22Rv1 (cell line): ENCODE results near the gene TSC1.

ENCODE experiments used
- H3K27ac ChIP-seq: fragments of 450-650 bp; 2 replicates; pipeline ENCODE4 v1.5.1; 2017
- ZFX ChIP-seq: fragments of 450-650 bp; IDR thresholded peaks from 2 replicates; pipeline ENCODE4 v1.6.1; 2017; ENCODE audit warnings: antibody characterized with exemption, borderline replicate concordance
- TF ChIP-seq, protein P1 (sequence below): fragments of 450-650 bp; IDR thresholded peaks from 2 replicates; pipeline ENCODE4 v1.5.1; 2017; ENCODE audit warnings: mild to moderate bottlenecking

The TSC1 gene

DNA sequence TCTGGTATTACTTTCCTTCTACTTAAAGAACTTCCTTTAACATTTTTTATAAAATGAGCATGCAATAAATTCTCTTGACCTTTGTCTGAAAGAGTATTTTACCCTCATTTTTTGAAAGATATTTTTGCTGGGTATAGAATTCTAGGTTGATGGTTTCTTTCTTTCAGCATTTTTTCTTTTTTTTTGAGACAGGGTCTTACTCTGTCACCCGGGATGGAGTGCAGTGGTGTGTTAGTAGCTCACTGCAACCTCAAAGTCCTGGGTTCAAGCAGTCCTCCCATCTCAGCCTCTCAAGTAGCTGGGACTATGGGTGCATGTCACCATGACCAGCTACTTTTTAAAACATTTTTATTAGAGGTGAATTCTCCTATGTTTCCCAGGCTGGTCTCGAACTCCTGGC, 10.7 kb upstream of the TSC1 start:
- no peak overlapping the region for H3K27ac ChIP-seq
- no peak for TF ChIP-seq ZFX
- TF ChIP-seq, protein P1, sequence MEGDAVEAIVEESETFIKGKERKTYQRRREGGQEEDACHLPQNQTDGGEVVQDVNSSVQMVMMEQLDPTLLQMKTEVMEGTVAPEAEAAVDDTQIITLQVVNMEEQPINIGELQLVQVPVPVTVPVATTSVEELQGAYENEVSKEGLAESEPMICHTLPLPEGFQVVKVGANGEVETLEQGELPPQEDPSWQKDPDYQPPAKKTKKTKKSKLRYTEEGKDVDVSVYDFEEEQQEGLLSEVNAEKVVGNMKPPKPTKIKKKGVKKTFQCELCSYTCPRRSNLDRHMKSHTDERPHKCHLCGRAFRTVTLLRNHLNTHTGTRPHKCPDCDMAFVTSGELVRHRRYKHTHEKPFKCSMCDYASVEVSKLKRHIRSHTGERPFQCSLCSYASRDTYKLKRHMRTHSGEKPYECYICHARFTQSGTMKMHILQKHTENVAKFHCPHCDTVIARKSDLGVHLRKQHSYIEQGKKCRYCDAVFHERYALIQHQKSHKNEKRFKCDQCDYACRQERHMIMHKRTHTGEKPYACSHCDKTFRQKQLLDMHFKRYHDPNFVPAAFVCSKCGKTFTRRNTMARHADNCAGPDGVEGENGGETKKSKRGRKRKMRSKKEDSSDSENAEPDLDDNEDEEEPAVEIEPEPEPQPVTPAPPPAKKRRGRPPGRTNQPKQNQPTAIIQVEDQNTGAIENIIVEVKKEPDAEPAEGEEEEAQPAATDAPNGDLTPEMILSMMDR: no peak

DNA sequence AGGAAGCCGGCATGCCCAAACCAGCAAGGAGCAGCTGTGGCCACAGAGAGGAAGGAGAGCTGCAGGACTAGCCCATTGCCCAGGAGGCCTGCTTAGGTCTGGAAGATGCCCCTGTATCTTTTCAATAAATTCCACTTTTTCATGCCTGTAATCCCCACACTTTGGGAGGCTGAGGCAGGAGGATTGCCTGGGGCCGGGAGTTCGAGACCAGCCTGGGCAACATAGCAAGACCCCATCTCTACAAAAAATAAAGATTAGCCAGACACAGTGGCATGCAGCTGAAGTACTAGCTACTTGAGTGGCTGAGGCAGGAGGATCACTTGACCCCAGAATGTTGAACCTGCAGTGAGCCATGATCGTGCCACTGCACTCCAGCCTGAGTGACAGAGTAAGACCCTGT, 5.3 kb upstream of the TSC1 start:
- no peak overlapping the region for H3K27ac ChIP-seq
- TF ChIP-seq, protein P1: no peak
- no peak for TF ChIP-seq ZFX

DNA sequence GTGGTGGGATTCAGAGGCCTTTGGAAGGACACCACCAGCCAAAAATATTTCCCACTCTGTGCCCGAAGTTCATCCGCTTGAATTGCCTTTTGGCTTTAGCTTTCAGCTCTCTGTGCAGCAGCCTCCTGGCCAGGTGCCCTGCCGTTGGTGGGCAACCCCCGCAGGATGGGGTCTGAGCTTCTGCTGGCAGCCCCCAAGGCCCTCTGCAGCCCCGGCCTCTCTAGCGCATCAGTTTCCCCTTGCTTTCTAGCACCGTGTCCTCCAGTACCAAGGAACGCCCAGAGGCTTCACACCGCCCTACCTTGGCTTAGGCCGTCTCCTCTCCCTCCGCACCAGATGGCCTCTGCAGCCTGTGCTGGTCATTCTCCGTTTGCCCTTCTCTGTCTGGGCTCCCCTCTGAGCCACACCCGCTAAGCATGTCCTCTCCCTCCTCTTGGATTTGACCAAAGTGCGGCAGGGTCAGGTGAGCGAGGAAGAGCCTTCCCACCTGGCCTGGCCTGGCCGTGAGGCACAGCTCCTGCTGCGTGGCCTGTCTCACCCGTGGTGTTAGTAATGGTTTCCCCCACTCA, 4.2 kb upstream of the TSC1 start:
- no peak overlapping the region for H3K27ac ChIP-seq
- TF ChIP-seq, protein P1: no peak
- no peak for TF ChIP-seq ZFX

DNA sequence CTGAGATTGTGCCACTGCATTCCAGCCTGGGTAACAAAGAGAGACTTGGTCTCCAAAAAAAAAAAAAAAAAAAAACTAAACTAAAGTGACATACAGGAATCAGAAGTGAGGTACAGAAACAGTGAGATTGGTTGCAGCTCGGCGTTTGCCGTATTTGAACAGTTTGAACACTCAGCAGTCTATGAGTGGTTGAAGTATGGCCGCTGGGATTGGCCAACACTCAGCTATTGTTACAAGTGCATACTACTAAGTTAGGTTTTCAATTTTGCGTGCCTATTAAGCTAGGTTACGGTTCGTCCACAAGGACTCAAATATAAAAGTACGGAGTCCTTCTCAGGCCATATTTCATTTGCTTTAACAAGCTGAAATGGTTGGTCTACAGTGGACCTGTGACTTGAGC, 3.3 kb upstream of the TSC1 start:
- TF ChIP-seq, protein P1: no peak
- no peak for TF ChIP-seq ZFX
- no peak overlapping the region for H3K27ac ChIP-seq

DNA sequence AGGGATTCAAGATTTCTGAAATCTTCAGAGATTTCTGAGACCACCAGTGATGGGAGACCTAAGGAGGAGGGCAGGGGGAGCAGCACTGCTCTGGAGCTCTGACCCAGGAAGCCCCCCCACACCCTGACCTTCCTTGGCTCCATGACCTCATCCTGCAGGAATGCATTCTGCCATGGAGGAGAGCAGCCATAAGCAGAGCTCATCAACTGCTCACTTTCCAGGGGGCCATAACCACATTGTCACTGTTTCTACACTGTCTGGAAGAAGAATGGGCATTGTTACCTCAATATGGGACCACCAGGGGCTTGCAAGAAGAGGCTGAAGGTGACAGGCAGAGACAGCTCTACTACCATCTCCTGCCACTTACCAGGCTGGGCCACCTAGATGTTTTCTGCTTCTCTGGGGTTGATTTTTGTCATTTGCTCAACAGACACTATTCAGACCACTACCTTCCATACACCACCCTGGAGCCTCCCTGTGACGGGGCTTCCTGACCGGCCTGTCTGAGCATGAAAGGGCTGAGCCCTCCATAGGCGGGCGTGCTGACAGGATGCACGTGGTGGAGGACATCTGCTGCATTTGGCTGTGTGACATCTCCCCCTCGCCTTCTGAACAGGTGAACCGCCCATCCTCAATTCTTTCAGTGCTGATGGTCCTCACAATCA, 2.3 kb upstream of the TSC1 start:
- H3K27ac ChIP-seq: no peak overlapping the region
- no peak for TF ChIP-seq ZFX
- TF ChIP-seq, protein P1: no peak

DNA sequence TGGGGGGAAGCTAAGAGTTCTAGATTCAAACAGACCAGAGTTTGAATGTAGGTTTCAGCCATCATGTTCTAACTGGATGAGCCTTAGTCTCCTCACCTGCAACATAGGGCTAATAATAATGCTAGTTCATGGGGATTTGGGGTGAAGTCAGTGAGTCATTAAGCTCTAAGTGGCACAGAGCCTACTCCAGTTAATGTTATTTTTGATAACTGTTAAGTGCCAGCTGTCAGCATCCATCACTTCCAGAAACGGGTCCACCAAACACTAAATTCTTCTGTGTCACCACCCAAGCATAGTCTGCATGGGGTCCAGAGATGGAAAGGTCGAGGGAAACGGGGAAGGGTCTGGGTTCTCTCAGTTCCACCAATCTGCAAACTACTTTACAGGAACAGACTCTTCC, 1.8 kb upstream of the TSC1 start:
- H3K27ac ChIP-seq: no peak overlapping the region
- TF ChIP-seq, protein P1: no peak
- TF ChIP-seq ZFX: no peak

DNA sequence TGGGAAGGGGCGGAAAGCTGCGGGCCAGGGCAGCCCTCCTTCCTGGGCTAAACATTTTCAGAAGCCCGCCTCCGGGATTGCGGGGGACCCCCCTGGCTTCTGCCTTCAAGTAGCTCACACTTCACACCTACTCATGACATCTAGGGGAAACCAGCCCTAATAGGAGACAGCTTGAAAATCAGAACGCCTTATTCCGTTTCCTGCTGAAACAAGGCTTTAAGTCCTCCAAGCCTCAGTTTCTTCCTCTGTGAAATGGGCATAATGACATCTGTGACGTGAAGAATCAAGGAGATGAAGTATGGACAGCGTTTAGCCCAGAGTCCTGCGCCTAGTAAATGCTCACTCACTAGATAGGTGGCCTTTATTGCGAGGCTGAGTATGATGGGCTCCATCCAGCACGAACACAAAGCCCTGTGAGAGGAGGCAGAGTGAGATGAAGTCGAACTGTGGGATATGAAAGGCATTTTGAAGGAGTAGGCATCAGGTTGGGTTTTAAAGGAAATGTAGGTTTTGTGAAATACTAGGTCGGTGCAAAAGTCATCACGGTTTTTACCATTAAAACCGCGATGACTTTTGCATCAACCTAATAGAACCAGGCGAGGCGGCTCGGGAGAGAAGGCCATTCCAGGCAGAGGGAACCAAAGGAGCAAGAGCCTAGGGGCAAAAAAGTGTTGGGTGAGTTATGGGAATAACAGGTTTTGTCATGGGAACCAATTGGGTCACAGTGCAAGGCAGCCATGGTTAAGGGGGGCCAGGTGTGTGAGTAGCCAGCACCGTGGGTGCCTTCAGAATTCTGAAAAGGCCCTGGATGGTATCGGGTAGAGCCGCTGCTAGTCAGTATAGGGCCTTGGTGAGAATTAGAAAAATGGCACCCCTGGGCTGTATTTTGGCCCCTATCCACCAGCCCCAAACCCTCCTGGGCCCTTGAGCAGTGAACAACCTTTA, 1.0 kb upstream of the TSC1 start:
- no peak for TF ChIP-seq ZFX
- TF ChIP-seq, protein P1: no peak
- peak overlapping the region; percentile 80 for H3K27ac ChIP-seq
